Raji (cell line): ENCODE results near the gene PLK3.

Experiments used
- POLR2A ChIP-seq: IDR thresholded peaks from 2 replicates; pipeline ENCODE4 v1.6.1; 2011; ENCODE audit warnings: low read depth, low read length, control low read depth; ENCODE audit not compliant: insufficient read depth

PLK3 gene

DNA sequence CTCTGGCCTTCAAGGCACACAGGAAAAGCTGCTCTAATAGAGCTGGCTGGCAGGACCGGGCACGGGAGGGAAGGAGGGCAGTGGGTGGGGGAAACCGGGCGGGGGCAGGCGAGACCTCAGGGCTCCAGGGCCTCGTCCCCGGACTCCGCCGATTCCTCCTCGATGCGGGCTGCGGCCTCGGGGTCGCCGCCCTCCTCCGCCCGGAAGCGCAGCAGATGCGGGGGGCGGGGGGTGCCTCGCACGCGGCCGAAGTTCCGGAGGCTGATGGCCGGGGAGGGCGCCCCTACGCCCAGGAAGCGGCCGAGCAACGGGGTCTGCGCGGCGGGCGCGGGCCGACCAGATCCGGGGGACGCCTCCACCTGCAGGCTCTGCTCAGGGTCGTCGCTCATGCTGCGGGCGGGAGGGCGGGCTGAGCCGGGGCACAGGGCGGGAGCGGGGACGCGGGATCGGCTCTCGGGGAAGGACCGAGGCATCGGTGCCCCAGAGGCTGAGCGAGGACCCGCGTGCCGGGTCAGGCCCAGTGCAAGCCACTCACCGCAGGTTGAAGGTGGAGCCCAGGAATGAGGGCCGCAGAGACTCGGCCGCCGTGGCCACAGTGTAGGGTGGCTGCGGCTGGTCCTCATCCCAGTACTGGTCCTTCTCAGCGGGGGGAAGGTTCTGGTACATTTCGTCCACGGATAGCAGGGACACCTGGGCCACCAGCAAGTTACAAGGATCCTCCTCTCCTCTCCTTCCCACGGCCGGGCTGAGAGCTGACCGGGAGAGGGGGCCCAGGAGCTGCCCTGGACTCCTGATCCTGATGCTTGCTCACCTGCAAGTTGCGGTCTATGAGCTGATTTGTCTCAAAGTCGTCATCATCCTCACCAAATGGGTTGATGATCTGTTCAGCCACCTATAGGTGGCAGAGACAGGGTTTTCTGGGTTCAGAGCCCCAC, 15.8 kb upstream of the PLK3 start:
- no peak for TF ChIP-seq POLR2A

DNA sequence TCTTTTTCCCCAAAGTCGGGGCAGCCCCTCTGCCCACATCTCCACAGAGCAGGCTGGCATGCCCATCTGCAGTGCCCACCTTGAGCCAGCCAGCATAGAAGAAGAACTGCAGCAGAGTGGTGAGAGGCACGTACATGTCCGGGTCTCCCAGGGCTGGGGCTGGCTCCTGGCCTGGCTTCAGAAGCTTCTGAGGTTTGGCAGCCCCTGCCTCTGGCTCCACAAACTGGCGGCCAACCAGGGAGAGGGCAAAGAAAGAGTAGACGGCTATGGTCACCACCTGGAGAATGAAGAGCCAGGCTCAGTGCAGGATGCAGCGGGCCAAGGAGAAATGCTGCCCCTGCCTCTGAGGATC, 15.2 kb upstream of the PLK3 start:
- no peak for TF ChIP-seq POLR2A

DNA sequence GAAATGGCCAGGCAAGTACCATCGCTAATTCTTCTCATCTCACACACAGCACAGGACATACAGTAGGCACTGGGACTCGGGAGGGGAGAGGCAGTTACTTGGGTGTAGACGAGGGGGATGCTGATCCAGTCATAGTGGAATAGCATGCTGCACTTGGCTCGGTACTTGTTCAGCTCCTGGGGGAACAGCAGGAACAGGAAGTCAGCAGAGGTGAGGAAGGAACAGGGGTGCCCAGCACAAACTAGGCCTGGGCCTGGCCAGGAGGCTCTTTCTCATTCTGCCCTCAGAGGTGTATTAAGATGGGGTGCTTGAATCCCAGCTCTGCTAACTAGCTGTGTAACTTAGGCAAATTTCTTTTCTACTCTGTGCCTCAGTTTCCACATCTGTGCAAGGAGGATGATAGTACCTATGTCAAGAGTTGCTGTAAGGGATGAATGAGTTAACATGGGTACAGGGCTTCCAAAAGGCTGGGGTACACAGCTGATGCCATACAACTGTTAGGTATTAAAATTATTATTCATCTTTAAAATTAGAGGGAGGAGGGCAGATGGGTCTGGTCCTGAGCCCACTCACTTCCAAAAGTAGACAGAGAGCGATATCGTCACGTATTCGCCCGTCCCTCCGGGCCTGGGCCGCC, 14.6 kb upstream of the PLK3 start:
- no peak for TF ChIP-seq POLR2A

DNA sequence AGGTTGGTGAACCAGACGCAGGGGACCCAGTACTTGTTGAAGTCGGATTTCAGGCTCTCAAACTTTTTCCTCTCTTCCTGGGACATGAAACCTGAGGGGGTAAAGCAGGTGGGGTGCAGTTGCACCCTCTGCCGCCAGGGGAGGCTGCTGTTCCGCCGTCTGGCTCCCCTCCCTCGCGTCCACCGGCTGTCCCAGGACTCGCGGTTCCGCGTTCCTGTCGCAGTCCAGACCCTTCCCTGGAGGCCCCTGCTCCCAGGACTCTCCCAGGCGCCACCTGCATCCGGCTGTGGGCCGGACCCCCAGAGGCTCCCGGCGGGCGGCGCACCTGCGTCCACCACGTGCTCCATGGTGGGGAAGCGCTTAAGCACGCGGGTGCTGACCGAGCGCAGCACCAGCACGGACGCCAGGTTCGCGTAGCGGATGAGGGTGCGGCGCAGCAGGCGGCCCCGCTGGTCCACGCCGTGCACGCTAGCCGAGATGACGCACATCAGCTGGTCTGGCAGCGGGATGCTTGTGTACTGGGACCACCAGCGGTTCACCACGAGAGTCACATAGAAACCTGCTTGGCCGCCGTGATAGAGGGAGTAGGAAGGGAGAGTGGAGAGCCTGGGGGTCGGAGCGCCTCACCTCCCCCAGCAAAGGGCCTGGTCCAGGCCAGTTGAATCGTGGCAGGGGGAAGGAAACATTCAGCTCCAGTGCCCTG, 13.9 kb upstream of the PLK3 start:
- TF ChIP-seq POLR2A = 0 out of 2 replicates have a peak, but pooled peaks have one; percentile 29

DNA sequence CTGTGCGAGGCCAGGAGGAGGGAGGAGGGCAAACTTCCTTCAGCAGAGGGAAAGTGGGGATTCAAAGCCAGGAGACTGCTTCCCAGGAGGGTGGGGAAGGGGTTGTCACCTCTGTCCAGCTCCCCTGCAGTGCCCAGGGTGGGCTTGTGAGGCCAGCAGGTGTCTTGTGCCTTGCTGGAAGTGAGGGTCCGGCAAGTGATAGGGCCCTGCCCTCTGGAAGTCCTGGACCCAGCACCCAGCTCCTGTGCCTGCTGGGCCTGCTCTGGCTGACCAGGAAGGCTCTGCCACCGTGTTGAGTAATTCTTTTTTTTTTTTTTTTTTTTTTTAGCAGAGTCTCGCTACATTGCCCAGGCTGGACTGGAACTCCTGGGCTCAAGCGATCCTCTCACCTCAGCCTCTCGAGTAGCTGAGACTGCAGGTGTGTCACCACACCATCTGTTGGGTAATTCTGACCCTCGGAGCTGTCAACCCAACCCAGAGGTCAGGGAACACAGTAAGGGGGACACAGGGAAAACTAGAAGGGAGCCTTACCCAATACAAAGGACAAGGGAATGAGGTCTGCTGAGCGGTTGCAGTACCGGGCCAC, 13.2 kb upstream of the PLK3 start:
- no peak for TF ChIP-seq POLR2A

DNA sequence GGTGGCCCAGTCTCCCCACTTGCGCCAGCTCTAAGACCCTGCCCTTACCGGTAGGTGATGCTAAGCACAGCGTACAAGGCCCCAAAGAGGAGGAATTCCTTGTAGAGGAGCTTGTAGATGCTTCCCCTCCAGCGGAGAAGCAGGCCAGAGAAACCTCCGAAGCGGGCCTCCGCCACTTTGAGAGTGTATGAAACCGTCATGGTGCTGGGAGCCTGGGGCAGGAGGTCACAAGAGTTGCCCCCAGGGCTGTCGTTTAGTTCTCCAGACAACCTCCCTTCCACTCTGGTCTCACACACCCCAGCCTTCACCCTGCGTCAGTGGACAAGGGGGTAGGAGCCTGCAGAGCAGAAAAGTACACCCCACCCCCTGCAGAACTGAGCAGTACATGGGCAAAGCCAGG, 12.7 kb upstream of the PLK3 start:
- TF ChIP-seq POLR2A = no peak

DNA sequence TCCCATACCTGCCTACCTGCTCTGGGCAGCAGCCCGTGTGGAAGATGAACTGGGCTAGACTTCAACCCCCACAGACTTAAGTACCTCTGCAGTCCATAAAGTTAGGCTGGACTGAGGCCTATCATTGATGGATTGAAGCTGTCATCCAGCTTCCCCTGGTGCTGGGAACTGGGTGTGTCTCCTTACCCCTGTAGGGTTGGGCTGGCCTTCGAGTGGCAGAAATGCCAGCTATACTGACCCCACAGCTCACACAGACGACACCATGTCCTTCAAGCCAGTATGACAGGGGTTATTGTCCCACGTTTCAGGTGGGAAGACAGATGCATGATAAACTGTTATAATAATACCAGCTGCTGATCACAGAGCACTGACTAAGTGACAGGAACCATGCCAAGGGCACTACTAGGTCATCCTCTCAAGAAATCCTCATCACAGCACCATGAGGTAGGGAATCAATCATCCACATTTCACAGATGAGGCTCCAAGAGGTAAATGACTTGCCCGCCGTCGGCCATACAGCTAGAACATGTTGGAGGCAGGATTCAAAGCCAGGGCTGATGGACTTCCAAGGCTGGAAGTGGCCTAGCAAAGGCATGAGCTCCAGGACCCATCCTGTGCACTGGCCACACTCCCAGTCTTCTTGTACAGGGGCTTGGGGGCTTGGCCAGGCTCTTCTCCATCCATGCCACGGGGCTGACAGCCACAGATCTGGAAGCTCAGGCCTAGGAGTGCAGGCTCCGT, 11.9 kb upstream of the PLK3 start, which contains the start of gene BEST4:
BEST4 (minus strand) TSS at position 51 of the 741 bp plus-strand sequence. CDS start 465 bp downstream, outside the sequence.
- no peak for TF ChIP-seq POLR2A

DNA sequence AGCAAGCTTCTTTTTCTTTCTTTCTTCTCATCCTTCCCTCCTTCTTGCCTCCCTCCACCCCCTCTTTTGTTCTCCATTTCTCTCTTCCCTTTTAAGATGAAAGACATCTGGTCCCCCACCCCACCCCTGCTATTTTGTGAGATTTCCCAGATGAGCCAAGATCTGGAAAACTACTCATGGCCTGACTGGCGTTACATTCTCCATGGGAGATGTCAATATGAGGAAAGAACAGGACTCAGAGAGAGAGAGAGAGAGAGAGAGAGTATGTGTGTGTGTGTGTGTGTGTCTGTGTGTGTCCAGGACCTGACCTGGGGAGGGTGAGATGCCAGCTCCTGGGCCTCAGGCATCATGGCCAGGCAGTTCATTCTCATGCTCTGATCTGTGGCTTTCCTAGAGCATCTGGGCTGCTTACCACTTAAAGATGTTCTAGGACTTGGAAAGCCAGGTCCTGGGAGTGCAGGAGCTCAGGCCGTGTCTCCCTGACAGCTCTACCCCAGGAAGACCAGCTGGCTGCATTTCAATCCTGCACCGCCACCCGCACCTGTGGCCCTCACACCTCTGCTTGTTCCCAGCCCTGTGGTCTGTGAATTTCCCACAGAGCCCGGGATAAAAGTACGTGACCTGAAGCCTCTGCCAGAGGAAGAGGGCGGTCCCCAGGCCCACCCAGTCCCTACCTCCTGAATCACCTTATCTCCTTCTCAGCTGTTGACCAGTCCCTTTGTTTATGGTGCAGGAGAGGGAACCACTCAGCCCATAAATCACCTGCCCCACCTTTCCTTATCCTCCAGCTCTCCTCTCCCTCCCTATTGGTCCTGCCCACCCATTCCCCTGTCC, 9.0 kb upstream of the PLK3 start:
- no peak for TF ChIP-seq POLR2A

DNA sequence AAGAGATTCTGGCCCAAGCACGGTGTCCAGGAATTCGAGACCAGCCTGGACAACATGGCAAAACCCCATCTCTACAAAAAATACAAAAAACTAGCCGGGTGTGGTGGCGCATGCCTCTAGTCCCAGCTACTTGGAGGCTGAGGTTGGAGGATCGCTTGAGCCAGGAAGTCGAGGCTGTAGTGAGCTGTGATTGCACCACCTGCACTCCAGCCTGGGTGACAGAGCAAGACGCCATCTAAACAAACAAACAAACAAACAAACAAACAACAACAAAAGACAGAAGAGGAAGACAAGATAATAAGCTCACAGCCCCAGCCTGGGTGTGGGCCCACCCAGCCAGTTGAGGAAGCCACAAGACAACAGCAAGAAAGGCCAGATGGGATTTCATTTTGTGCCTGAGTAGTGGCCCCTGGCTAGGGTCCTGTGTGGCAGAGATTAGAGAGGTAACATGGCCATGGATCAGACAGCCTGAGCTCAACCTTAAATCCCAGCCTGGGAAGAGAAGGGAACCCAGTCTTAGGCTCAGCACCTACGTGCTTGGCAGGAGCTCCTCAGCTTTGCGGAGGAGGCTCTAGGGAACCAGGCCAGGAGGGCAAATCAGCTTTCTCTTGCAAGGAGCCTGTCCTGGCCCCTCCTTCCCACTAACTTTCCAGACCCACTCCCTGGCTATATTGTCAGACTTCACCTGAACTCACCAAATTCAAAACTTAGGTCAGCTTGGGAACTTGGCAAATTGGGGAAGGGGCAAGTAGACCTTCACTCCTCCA, 7.3 kb upstream of the PLK3 start:
- no peak for TF ChIP-seq POLR2A

DNA sequence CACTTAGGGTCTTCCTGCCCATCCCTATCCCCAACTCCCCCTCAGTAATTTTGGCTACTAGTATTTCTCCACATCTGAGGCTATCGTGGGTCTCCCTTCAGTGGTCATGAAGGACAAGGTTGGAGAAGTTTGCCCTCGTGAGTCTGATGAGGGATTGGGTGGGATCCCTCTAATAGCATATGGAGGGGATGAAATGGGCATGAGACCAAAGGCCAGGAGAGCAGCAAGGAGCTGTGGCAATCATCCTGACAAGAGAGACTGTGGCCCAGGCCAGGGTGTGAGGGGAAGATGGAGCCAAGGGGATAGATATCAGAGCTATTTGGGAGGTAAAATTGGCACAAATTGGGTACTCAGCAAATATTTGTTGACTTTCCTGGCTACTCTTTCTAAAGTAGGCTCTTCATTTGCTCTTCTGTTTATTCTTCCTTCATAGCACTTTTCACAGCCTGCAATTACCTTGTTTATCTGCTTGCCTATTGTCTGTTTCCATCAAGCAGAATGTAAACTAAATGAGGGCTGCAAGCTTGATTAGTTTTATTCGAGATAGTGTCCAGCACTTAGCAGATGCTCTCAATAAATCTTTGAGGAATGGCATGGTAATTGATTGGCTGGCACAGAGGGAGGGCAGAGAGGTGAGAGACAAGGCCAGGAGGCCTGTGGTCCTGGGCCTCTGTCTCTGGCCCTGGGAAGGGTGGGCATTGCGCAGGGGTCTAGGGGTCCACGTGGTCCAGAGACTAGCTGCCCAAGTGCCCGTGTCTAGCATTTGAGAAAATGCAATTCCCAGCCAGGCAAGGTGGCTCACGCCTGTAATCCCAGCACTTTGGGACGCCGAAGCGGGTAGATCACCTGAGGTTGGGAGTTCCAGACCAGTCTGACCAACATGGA, 1.5 kb upstream of the PLK3 start:
- TF ChIP-seq POLR2A = no peak

DNA sequence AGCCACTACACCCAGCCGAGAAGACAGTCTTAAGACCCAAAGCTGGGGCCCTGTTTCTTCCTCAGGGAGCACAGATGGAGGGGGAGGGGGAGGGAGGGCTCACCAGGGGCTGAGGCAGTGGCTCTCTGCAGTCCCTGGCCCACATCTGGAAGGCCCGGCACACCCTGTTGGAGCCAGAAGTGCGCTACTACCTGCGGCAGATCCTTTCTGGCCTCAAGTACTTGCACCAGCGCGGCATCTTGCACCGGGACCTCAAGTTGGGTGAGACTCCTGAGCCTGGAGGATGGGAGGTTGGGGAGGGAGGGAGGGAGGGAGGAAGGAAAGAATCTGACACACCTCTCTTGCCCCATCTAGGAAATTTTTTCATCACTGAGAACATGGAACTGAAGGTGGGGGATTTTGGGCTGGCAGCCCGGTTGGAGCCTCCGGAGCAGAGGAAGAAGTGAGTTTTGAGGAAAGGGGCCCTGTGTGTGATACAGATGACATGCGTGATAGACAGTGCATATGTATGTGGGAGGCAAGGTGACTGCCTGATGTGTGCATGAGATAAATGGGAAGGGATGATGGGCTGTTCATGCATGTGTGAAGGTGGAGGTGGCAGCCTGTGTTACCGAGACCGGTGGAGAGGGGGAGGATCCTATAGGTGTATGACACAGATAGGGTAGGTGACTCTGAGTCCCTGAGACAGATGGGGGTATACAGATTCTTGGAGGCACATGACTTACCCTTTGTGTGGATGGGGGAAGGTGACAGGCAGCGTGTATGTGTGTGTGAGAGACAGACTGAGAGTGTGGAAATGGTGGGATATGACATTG, 1.5 kb downstream of the PLK3 start:
- no peak for TF ChIP-seq POLR2A
